Inflammatory macrophage (primary cell): Measurements from ENCODE around the gene HDAC4.

Experiments used
- DNase-seq, 2 donors: peaks; one replicate each; pipeline ENCODE4 v3.0.0-alpha.2; 2020 to 2022

The HDAC4 gene

GRCh38 chr2:239234191-239235175, 166.3 kb downstream of the HDAC4 start:
- peak; percentile 44 to 45 for DNase-seq

- DNase-seq, result no peak
Observed at GRCh38 chr2:239233576-239233975, 167.2 kb downstream of the HDAC4 start.

- DNase-seq, result no peak
Observed at GRCh38 chr2:239232195-239232578, 168.6 kb downstream of the HDAC4 start.

GRCh38 chr2:239231231-239232194, 169.3 kb downstream of the HDAC4 start:
- DNase-seq, result peak; percentile 43 to 54

- peak; percentile 81 to 96 for DNase-seq
Observed at GRCh38 chr2:239230318-239231052, 170.3 kb downstream of the HDAC4 start.

- no peak for DNase-seq
Observed at GRCh38 chr2:239229545-239230279, 171.1 kb downstream of the HDAC4 start.

GRCh38 chr2:239227661-239228371, 173.0 kb downstream of the HDAC4 start:
- no peak for DNase-seq

- DNase-seq, result no peak
Observed at GRCh38 chr2:239226677-239227581, 173.9 kb downstream of the HDAC4 start.

- DNase-seq, result no peak
Observed at GRCh38 chr2:239225871-239226561, 174.8 kb downstream of the HDAC4 start.

GRCh38 chr2:239225371-239225851, 175.4 kb downstream of the HDAC4 start:
- peak in 1 of 2 donors; percentile 50 for DNase-seq

GRCh38 chr2:239224955-239225354, 175.9 kb downstream of the HDAC4 start:
- DNase-seq, result peak in 1 of 2 donors; percentile 80

- no peak for DNase-seq
Observed at GRCh38 chr2:239224199-239224570, 176.6 kb downstream of the HDAC4 start.

- peak; percentile 27 to 34 for DNase-seq
Observed at GRCh38 chr2:239223310-239224198, 177.3 kb downstream of the HDAC4 start.

- peak; percentile 79 to 95 for DNase-seq
Observed at GRCh38 chr2:239222706-239223309, 178.0 kb downstream of the HDAC4 start.

- peak; percentile 71 to 96 for DNase-seq
Observed at GRCh38 chr2:239222312-239222660, 178.5 kb downstream of the HDAC4 start.

- DNase-seq, result peak in 1 of 2 donors; percentile 44
Observed at GRCh38 chr2:239220981-239221396, 179.8 kb downstream of the HDAC4 start.

- peak; percentile 42 to 54 for DNase-seq
Observed at GRCh38 chr2:239220341-239220740, 180.5 kb downstream of the HDAC4 start.
